ENCODE measurements around the gene RRP1. TPM values are rescaled to one million over a fixed set of nuclear protein-coding genes. Genes with fewer than 3 reads are reported as not detected.
A peak's percentile ranks its signal among the peaks of the same experiment; 100 is the strongest.

Gene RRP1
- total and polyA plus RNA-seq, 2 of the 13 experiments (the other 11 are each of a cell fraction or from before 2014, with no cell fraction given) = 20.1 to 35.1 TPM

DNA sequence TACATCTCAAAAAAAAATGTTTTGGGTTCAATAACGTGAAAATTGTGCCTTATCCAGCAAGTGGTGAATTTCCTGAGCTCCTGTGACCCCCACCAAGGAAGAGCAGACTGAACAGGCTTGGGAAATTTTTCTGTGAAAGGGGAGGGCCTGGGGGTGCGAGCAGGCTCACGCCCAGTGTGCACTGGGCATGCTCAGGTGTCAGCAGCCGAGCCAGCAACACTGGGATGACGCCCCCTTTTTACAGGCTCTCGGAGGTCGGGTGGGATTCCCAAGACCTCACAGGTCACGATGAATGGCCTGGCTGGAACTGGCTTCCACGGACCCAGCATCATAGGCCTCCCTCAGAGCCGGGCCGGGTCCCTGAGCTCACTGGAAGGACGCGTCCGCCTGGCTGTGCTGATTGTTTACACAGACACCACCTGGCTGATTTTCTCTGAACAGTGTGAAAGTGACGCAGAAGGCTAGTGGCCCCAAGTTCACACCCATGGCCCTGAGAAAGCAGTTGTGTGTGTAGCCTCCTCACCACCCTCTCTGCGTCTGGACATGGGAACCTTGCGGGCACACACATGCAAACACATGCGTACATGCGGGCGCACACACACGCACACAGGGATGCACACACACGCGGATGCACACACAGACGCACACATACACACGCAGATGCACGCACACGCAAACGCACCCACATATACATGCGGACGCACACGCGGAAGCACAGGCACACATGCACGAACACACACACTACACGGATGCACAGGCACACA, 22.5 kb upstream of the RRP1 start (continued):
- TF ChIP-seq BCLAF1 (IDR thresholded peaks at IDR 0.05) (no peak), ZNF607 (CRISPR knock-in tag; IDR thresholded peaks at IDR 0.05; ENCODE audit: borderline replicate concordance) (no peak), CENPT (CRISPR knock-in tag; IDR thresholded peaks at IDR 0.05; ENCODE audit: low read depth) (0 out of 2 replicates have a peak, but pooled peaks have one; percentile 45), RBAK (CRISPR knock-in tag; IDR thresholded peaks at IDR 0.05) (no peak), AKAP8 (CRISPR knock-in tag; IDR thresholded peaks at IDR 0.05) (peak; percentile 56; the same call in 1 of the 2 replicates), NRL (CRISPR knock-in tag; IDR thresholded peaks at IDR 0.05; ENCODE audit: borderline replicate concordance) (no peak), IRF9 (CRISPR knock-in tag; IDR thresholded peaks at IDR 0.05; ENCODE audit: borderline replicate concordance) (0 out of 2 replicates have a peak, but pooled peaks have one; percentile 36), ZFP36 (IDR thresholded peaks at IDR 0.05; ENCODE audit: borderline replicate concordance, low read depth, low read length, partially characterized antibody) (no peak), ZNF709 (CRISPR knock-in tag; IDR thresholded peaks at IDR 0.05) (no peak), RBM22 (optimal IDR thresholded peaks at IDR 0.05; ENCODE audit: low read length) (peak; percentile 18), ARHGAP35 (CRISPR knock-in tag; IDR thresholded peaks at IDR 0.05; ENCODE audit: borderline replicate concordance) (no peak)
- TF ChIP-seq, protein P1, sequence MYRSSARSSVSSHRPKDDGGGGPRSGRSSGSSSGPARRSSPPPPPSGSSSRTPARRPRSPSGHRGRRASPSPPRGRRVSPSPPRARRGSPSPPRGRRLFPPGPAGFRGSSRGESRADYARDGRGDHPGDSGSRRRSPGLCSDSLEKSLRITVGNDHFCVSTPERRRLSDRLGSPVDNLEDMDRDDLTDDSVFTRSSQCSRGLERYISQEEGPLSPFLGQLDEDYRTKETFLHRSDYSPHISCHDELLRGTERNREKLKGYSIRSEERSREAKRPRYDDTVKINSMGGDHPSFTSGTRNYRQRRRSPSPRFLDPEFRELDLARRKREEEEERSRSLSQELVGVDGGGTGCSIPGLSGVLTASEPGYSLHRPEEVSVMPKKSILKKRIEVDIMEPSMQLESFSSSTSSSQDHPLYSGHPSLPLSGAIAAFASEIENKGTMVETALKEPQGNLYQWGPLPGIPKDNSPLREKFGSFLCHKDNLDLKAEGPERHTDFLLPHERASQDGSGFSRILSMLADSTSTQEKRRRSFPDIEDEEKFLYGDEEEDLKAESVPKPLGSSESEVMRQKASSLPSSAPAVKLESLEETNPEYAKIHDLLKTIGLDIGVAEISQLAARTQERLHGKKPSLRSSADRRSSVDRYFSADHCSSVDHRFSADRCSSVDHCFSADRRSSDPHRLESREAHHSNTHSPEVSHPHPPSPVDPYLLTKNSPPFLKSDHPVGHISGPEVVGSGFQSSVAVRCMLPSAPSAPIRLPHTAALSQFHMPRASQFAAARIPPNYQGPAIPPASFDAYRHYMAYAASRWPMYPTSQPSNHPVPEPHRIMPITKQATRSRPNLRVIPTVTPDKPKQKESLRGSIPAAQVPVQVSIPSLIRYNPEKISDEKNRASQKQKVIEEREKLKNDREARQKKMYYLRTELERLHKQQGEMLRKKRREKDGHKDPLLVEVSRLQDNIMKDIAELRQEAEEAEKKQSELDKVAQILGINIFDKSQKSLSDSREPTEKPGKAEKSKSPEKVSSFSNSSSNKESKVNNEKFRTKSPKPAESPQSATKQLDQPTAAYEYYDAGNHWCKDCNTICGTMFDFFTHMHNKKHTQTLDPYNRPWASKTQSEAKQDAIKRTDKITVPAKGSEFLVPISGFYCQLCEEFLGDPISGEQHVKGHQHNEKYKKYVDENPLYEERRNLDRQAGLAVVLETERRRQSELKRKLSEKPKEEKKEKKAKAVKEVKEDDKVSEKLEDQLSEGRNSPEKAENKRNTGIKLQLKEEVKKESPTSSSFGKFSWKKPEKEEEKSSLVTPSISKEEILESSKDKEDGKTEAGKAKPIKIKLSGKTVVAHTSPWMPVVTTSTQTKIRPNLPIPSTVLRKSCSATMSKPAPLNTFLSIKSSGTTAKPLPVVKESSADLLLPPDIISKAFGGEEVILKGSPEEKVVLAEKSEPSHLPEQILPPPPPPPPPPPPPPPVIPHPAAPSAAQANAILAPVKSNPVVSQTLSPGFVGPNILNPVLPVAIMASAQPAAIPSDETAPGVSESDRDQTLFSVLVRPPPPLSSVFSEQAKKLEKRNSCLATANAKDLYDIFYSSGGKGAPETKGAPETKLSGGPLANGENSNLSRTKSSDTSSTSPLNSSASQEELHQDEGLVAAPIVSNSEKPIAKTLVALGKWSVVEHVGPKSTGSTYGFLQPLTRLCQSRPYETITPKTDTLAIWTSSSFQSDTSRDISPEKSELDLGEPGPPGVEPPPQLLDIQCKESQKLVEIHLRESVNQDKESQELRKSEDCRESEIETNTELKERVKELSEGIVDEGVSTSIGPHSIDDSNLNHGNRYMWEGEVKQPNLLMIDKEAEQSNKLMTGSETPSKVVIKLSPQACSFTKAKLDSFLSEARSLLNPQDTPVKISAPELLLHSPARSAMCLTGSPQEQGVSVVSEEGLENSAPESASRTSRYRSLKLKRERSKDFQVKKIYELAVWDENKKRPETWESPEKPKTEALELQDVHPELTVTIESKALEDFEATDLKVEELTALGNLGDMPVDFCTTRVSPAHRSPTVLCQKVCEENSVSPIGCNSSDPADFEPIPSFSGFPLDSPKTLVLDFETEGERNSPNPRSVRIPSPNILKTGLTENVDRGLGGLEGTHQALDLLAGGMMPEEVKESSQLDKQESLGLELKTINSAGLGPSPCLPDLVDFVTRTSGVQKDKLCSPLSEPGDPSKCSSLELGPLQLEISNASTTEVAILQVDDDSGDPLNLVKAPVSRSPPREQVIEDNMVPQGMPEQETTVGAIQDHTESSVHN (CRISPR knock-in tag; IDR thresholded peaks at IDR 0.05) = peak; percentile 62; the same call in 1 of the 2 replicates
